Retinal pigment epithelial cell (primary cell): ENCODE measurements around the gene PRDM13.
"Not testable (repeated sequence)": the region's sequence is repeated elsewhere in the genome, so short reads cannot be mapped to it uniquely, and the experiment has no call there.

Source experiments
- DNase-seq: peaks from one replicate; pipeline ENCODE4 v3.0.0-alpha.2; 2010; ENCODE audit warnings: low read depth
- H3K4me3 ChIP-seq: 2 replicates; pipeline ENCODE4 v1.5.1; 2011; ENCODE audit warnings: mild to moderate bottlenecking, low read length, control low read depth, moderate library complexity
- TF ChIP-seq, protein P1 (sequence below): conservative IDR thresholded peaks from 2 replicates; pipeline ENCODE4 v1.5.1; 2011; ENCODE audit warnings: low read depth, low read length, control low read depth, inconsistent platforms

Gene PRDM13

DNA sequence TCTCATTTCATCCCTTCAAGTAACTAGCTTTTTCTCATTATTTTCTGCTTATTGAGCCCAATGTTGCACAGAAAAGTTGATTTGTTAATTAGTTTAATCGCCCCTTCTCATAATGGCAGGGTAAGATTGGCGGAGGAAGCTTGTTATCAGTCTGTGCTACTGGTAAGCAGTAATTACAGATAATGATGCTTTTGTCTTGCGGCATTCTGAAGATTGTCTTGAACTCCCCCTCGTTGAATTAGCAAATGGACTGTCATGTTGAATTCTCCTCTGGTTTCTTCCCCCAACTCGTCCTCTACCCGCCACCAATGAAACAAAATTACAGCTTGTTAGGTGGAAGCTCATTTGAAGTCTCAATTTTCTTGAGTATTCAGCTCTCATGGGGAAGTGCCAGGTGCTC is 39.4 kb downstream of the PRDM13 start:
- DNase-seq: no peak
- TF ChIP-seq, protein P1, sequence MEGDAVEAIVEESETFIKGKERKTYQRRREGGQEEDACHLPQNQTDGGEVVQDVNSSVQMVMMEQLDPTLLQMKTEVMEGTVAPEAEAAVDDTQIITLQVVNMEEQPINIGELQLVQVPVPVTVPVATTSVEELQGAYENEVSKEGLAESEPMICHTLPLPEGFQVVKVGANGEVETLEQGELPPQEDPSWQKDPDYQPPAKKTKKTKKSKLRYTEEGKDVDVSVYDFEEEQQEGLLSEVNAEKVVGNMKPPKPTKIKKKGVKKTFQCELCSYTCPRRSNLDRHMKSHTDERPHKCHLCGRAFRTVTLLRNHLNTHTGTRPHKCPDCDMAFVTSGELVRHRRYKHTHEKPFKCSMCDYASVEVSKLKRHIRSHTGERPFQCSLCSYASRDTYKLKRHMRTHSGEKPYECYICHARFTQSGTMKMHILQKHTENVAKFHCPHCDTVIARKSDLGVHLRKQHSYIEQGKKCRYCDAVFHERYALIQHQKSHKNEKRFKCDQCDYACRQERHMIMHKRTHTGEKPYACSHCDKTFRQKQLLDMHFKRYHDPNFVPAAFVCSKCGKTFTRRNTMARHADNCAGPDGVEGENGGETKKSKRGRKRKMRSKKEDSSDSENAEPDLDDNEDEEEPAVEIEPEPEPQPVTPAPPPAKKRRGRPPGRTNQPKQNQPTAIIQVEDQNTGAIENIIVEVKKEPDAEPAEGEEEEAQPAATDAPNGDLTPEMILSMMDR: no peak

DNA sequence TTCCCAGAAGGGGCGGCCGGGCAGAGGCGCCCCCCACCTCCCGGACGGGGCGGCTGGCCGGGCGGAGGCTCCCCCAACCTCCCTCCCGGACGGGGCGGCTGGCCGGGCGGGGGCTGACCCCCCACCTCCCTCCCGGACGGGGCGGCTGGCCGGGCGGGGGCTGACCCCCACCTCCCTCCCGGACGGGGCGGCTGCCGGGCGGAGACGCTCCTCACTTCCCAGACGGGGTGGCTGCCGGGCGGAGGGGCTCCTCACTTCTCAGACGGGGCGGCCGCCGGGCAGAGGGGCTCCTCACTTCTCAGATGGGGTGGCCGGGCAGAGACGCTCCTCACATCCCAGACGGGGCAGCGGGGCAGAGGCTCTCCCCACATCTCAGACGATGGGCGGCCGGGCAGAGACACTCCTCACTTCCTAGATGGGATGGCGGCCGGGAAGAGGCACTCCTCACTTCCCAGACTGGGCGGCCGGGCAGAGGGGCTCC is 43.5 kb downstream of the PRDM13 start:
- not testable (repeated sequence) for DNase-seq, H3K4me3 ChIP-seq

More for the DNA sequence above, 39.4 kb downstream of the PRDM13 start:
- H3K4me3 ChIP-seq: no peak overlapping the region

DNA sequence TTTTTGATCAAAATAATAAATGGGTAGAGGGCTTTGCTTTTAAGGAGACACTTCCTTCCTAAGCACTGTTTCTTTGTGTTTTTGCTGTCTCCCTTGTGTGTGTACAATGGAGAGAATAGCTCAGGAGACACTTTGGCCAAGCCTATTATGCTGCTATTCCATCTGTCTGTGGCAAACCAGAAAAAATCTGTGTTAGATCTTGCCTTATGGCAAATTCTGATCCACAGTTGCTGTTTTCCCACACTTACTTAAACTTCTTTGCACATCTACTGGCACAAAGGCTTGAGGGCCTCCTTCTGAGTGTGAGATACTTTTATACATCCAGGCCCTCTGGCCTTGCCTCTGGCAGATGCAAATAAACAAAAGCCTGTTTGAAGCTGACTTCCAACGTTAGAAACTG is 53.6 kb downstream of the PRDM13 start:
- DNase-seq: no peak
- no peak overlapping the region for H3K4me3 ChIP-seq
- TF ChIP-seq, protein P1: no peak

DNA sequence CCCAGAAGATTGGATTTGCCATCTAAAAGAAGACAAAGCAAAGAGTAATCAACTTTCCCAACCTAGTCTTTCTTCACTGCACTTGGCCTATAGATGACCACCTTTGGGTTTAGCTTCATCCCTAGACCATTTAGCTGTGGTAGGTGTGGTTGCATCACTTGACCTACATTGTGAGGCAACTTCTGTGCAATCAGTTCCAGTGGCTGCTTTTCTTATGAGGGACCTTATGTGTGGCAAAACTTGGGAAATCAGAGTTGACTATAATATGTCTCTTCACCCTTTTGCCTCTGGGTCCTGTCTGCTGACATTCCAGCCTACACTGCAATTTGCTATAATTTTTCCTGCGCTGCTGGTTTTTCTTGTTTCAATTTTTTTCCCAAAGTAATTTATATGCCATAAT is 55.2 kb downstream of the PRDM13 start:
- DNase-seq: no peak
- TF ChIP-seq, protein P1: no peak
- no peak overlapping the region for H3K4me3 ChIP-seq

DNA sequence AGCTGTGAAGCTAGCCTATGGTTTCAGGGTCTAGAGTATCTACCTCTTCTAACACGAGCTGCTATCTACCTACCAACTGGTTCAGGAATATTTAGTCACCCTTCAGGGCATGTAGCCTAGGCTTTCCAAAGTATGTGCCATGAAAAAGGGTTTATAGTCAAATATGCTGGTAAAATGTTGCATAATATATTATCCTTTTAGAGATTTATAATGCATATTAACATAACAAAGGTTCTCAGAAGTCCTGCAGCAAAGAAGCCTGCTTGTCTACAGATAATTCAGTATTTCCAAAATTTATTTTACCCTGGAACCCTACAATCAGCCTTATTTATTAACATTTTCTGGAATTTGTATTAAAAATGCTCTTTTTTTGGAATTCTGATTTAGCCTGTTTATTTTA is 56.0 kb downstream of the PRDM13 start:
- DNase-seq: no peak
- TF ChIP-seq, protein P1: no peak
- H3K4me3 ChIP-seq: no peak overlapping the region
